ENCODE results near the gene TBC1D10B.
"Not testable (repeated sequence)": the region's sequence is repeated elsewhere in the genome, so short reads cannot be mapped to it uniquely, and the experiment has no call there.

Gene TBC1D10B

GRCh38 chr16:30346286-30346685 lies 24.0 kb downstream of the TBC1D10B start:
- no peak overlapping the region for H3K27ac Mint-ChIP-seq
- H3K9me3 Mint-ChIP-seq = no peaks in the 10 kb centered on the region
- H3K27me3 Mint-ChIP-seq = no peaks in the 10 kb centered on the region
- H3K36me3 Mint-ChIP-seq = peaks cover 20% of the 10 kb centered on the region
- peaks cover 26% of the 10 kb centered on the region for H3K4me1 Mint-ChIP-seq
- no peak for ATAC-seq
- no peak overlapping the region for H3K4me3 Mint-ChIP-seq

- H3K4me3 Mint-ChIP-seq, ATAC-seq, H3K4me1 Mint-ChIP-seq, H3K36me3 Mint-ChIP-seq, H3K27me3 Mint-ChIP-seq, H3K27ac Mint-ChIP-seq, H3K9me3 Mint-ChIP-seq: not testable (repeated sequence)
Observed at GRCh38 chr16:30343491-30343820, 26.8 kb downstream of the TBC1D10B start.

GRCh38 chr16:30342751-30343490 lies 27.4 kb downstream of the TBC1D10B start:
- Mint-ChIP-seq H3K4me1 (peaks cover 5% of the 10 kb centered on the region), H3K36me3 (no peaks in the 10 kb centered on the region), H3K9me3 (no peaks in the 10 kb centered on the region), H3K4me3 (no peak overlapping the region), H3K27ac (no peak overlapping the region), H3K27me3 (no peaks in the 10 kb centered on the region)
- ATAC-seq = no peak

- not testable (repeated sequence) for H3K9me3 Mint-ChIP-seq, H3K36me3 Mint-ChIP-seq, ATAC-seq, H3K27me3 Mint-ChIP-seq, H3K4me3 Mint-ChIP-seq, H3K27ac Mint-ChIP-seq
- peaks cover 15% of the 10 kb centered on the region for H3K4me1 Mint-ChIP-seq
Observed at GRCh38 chr16:30341971-30342370, 28.3 kb downstream of the TBC1D10B start.

- H3K27ac Mint-ChIP-seq = no peak overlapping the region
- H3K9me3 Mint-ChIP-seq = no peaks in the 10 kb centered on the region
- no peak overlapping the region for H3K4me3 Mint-ChIP-seq
- H3K27me3 Mint-ChIP-seq = no peaks in the 10 kb centered on the region
- H3K36me3 Mint-ChIP-seq = no peaks in the 10 kb centered on the region
- no peak for ATAC-seq
- H3K4me1 Mint-ChIP-seq = peaks cover 25% of the 10 kb centered on the region
Observed at GRCh38 chr16:30340621-30341020, 29.7 kb downstream of the TBC1D10B start.

- not testable (repeated sequence) for H3K4me3 Mint-ChIP-seq, H3K27me3 Mint-ChIP-seq, H3K27ac Mint-ChIP-seq, H3K36me3 Mint-ChIP-seq, H3K9me3 Mint-ChIP-seq, ATAC-seq
- H3K4me1 Mint-ChIP-seq = peaks cover 29% of the 10 kb centered on the region
Observed at GRCh38 chr16:30338715-30339114, 31.6 kb downstream of the TBC1D10B start.

- ATAC-seq, H3K9me3 Mint-ChIP-seq, H3K36me3 Mint-ChIP-seq, H3K27me3 Mint-ChIP-seq, H3K4me3 Mint-ChIP-seq: not testable (repeated sequence)
- Mint-ChIP-seq H3K4me1 (peaks cover 29% of the 10 kb centered on the region), H3K27ac (peak overlapping the region; percentile 13)
Observed at GRCh38 chr16:30337964-30338357, 32.3 kb downstream of the TBC1D10B start.

GRCh38 chr16:30335598-30336474 lies 34.5 kb downstream of the TBC1D10B start:
- H3K27me3 Mint-ChIP-seq = no peaks in the 10 kb centered on the region
- H3K36me3 Mint-ChIP-seq = no peaks in the 10 kb centered on the region
- H3K27ac Mint-ChIP-seq = peak overlapping the region; percentile 80
- H3K9me3 Mint-ChIP-seq = no peaks in the 10 kb centered on the region
- ATAC-seq = peak; percentile 28
- H3K4me3 Mint-ChIP-seq = peak overlapping the region; percentile 93
- H3K4me1 Mint-ChIP-seq = peaks cover 37% of the 10 kb centered on the region

- Mint-ChIP-seq H3K4me3 (peak overlapping the region; percentile 93), H3K27ac (peak overlapping the region; percentile 80), H3K4me1 (peaks cover 37% of the 10 kb centered on the region)
- H3K9me3 Mint-ChIP-seq, H3K36me3 Mint-ChIP-seq, H3K27me3 Mint-ChIP-seq: not testable (repeated sequence)
- ATAC-seq = peak; percentile 91
Observed at GRCh38 chr16:30335028-30335597, 35.2 kb downstream of the TBC1D10B start.

GRCh38 chr16:30334473-30334989 lies 35.8 kb downstream of the TBC1D10B start:
- peak overlapping the region; percentile 80 for H3K27ac Mint-ChIP-seq
- peak; percentile 96 for ATAC-seq
- not testable (repeated sequence) for H3K36me3 Mint-ChIP-seq, H3K27me3 Mint-ChIP-seq, H3K9me3 Mint-ChIP-seq
- peak overlapping the region; percentile 93 for H3K4me3 Mint-ChIP-seq
- peaks cover 43% of the 10 kb centered on the region for H3K4me1 Mint-ChIP-seq

GRCh38 chr16:30324220-30324619 lies 46.1 kb downstream of the TBC1D10B start:
- H3K4me3 Mint-ChIP-seq, H3K27ac Mint-ChIP-seq, H3K36me3 Mint-ChIP-seq, ATAC-seq, H3K27me3 Mint-ChIP-seq, H3K9me3 Mint-ChIP-seq: not testable (repeated sequence)
- peaks cover 29% of the 10 kb centered on the region for H3K4me1 Mint-ChIP-seq

GRCh38 chr16:30318647-30319046 lies 51.6 kb downstream of the TBC1D10B start:
- H3K4me3 Mint-ChIP-seq, ATAC-seq, H3K9me3 Mint-ChIP-seq, H3K27ac Mint-ChIP-seq, H3K27me3 Mint-ChIP-seq: not testable (repeated sequence)
- H3K4me1 Mint-ChIP-seq = peaks cover 17% of the 10 kb centered on the region
- H3K36me3 Mint-ChIP-seq = peaks cover 11% of the 10 kb centered on the region

- H3K27ac Mint-ChIP-seq, H3K9me3 Mint-ChIP-seq, H3K27me3 Mint-ChIP-seq, H3K4me3 Mint-ChIP-seq, ATAC-seq: not testable (repeated sequence)
- peaks cover 44% of the 10 kb centered on the region for H3K4me1 Mint-ChIP-seq
- H3K36me3 Mint-ChIP-seq = peaks cover 11% of the 10 kb centered on the region
Observed at GRCh38 chr16:30310937-30311336, 59.4 kb downstream of the TBC1D10B start.

GRCh38 chr16:30309255-30309654 lies 61.0 kb downstream of the TBC1D10B start:
- H3K9me3 Mint-ChIP-seq, H3K27me3 Mint-ChIP-seq, H3K4me3 Mint-ChIP-seq, H3K36me3 Mint-ChIP-seq, ATAC-seq: not testable (repeated sequence)
- Mint-ChIP-seq H3K4me1 (peaks cover 30% of the 10 kb centered on the region), H3K27ac (peak overlapping the region; percentile 46)
